OCI-LY3 (cell line): ENCODE data around the gene ARID1B.

Experiments used
- H2AFZ ChIP-seq: fragments of 200-600, 300-600 bp; shearing (Covaris generic); 2 replicates; pipeline ENCODE4 v1.6.0; 2014; ENCODE audit warnings: antibody characterized with exemption, low read depth, low read length
- H3K27ac ChIP-seq: fragments of 200-600, 300-600 bp; sonication (generic); 2 replicates; pipeline ENCODE4 v1.5.1; 2014; ENCODE audit warnings: mild to moderate bottlenecking, low read length, moderate library complexity, mixed read lengths
- H3K27me3 ChIP-seq: fragments of 200-600, 300-600 bp; sonication (generic); 2 replicates; pipeline ENCODE4 v1.6.1; 2014; ENCODE audit warnings: low read depth, low read length, mixed read lengths
- H3K36me3 ChIP-seq: fragments of 200-600, 300-600 bp; sonication (generic); replicated peaks from 2 replicates; pipeline ENCODE3; 2014; ENCODE audit warnings: low read depth, low read length, mixed read lengths
- H3K4me1 ChIP-seq: fragments of 300-600, 200-600 bp; sonication (generic); 2 replicates; pipeline ENCODE4 v1.6.1; 2014; ENCODE audit warnings: low read length, mixed read lengths
- H3K4me2 ChIP-seq: fragments of 200-600, 300-600 bp; sonication (generic); 2 replicates; pipeline ENCODE4 v1.6.1; 2014; ENCODE audit warnings: low read length, mixed read lengths
- H3K4me3 ChIP-seq: fragments of 300-600, 200-600 bp; sonication (generic); 2 replicates; pipeline ENCODE4 v1.5.1; 2014; ENCODE audit warnings: antibody characterized with exemption, mild to moderate bottlenecking, low read length, moderate library complexity
- H3K79me2 ChIP-seq: fragments of 300-600, 200-600 bp; shearing (Covaris generic); 2 replicates; pipeline ENCODE4 v1.6.1; 2014; ENCODE audit warnings: mild to moderate bottlenecking, low read length, mixed read lengths
- H3K9ac ChIP-seq: fragments of 300-600, 200-600 bp; shearing (Covaris generic); 2 replicates; pipeline ENCODE4 v1.6.0; 2014; ENCODE audit warnings: mild to moderate bottlenecking, low read length, moderate library complexity
- H3K9me3 ChIP-seq: fragments of 200-600, 300-600 bp; shearing (Covaris generic); 2 replicates; pipeline ENCODE4 v1.6.1; 2014; ENCODE audit warnings: low read length, mixed read lengths; ENCODE audit not compliant: insufficient read depth
- H4K20me1 ChIP-seq: fragments of 200-600, 300-600 bp; sonication (generic); 2 replicates; pipeline ENCODE4 v1.6.1; 2016; ENCODE audit warnings: low read length, mixed read lengths; ENCODE audit not compliant: insufficient read depth
- CTCF ChIP-seq: fragments of 200-600, 300-600 bp; sonication (generic); IDR thresholded peaks from 2 replicates; pipeline ENCODE4 v1.5.1; 2014; ENCODE audit warnings: antibody characterized with exemption, low read length, low read depth
- EZH2phosphoT487 ChIP-seq: fragments of 200-600 bp; shearing (Covaris generic); IDR thresholded peaks from 2 replicates; pipeline ENCODE4 v1.6.1; 2018; ENCODE audit warnings: antibody characterized with exemption, mixed run types, low read depth

The ARID1B gene

GRCh38 chr6:156839591-156840001, 62.4 kb downstream of the ARID1B start:
- TF ChIP-seq CTCF (no peak), EZH2phosphoT487 (no peak)
- H3K9ac ChIP-seq: no peak overlapping the region
- H3K36me3 ChIP-seq: peaks cover 3% of the 10 kb centered on the region
- H2AFZ ChIP-seq: no peak overlapping the region
- H3K79me2 ChIP-seq: peaks cover 49% of the 10 kb centered on the region
- no peak overlapping the region for H3K27ac ChIP-seq
- no peaks in the 10 kb centered on the region for H3K27me3 ChIP-seq
- no peak overlapping the region for H3K4me2 ChIP-seq
- H4K20me1 ChIP-seq: peaks cover 22% of the 10 kb centered on the region
- no peaks in the 10 kb centered on the region for H3K4me1 ChIP-seq
- H3K9me3 ChIP-seq: no peaks in the 10 kb centered on the region
- H3K4me3 ChIP-seq: no peak overlapping the region

DNA sequence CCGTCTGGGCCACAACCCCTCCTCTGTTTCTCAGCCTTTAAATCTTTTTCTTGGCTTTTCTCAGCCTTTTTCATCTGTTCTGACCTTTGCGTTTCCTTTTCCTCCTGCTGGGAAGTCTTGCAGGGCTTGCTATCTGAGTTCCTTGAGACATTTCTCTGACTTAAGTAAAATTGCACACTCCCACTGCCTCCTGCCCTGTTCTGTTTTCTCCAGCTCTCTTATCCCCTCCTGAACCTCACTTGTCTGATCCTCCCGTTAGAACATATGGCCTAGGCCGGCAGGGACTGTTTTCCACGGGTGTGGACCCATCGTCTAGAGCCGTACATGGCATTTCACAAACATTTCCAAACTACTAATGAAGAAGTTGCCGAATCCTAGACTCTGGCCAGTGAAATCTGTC, 63.0 kb downstream of the ARID1B start:
- no peaks in the 10 kb centered on the region for H3K4me1 ChIP-seq
- no peaks in the 10 kb centered on the region for H3K27me3 ChIP-seq
- no peak overlapping the region for H3K4me3 ChIP-seq
- TF ChIP-seq EZH2phosphoT487: no peak
- TF ChIP-seq CTCF: no peak
- H3K36me3 ChIP-seq: peaks cover 3% of the 10 kb centered on the region
- no peak overlapping the region for H3K27ac ChIP-seq
- H3K4me2 ChIP-seq: no peak overlapping the region
- H3K9ac ChIP-seq: no peak overlapping the region
- peaks cover 52% of the 10 kb centered on the region for H3K79me2 ChIP-seq
- no peak overlapping the region for H2AFZ ChIP-seq
- no peaks in the 10 kb centered on the region for H3K9me3 ChIP-seq
- H4K20me1 ChIP-seq: peaks cover 22% of the 10 kb centered on the region

DNA sequence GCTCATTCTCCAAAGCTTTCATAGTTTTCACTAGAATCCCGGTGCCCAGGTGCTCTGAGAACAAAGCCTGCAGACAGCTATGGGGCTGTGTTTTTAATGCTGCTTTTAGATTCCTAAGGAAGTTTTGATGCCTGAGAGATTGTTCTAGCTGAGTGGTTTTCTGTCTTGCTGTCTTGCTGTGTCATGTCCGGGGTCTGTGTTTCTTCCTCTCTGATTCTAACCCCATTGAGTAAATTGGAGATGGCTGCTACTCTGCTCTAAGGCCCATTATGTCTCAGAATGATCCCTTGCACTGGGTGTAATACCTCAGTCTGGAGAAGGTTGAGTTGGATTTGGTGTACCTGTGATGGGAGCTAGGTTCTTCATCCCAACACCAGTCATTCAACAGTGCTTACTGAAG, 63.4 kb downstream of the ARID1B start:
- Histone ChIP-seq H3K4me3 (no peak overlapping the region), H3K36me3 (peaks cover 3% of the 10 kb centered on the region), H3K27me3 (no peaks in the 10 kb centered on the region), H3K4me2 (no peak overlapping the region), H3K27ac (no peak overlapping the region), H3K79me2 (peaks cover 56% of the 10 kb centered on the region), H3K9me3 (no peaks in the 10 kb centered on the region), H4K20me1 (peaks cover 22% of the 10 kb centered on the region), H2AFZ (no peak overlapping the region), H3K4me1 (peaks cover 2% of the 10 kb centered on the region; the same call in 1 of the 2 replicates), H3K9ac (no peak overlapping the region)
- no peak for TF ChIP-seq EZH2phosphoT487
- TF ChIP-seq CTCF: no peak

- Histone ChIP-seq H3K4me3 (no peak overlapping the region), H2AFZ (no peak overlapping the region), H4K20me1 (peaks cover 24% of the 10 kb centered on the region), H3K9ac (no peak overlapping the region), H3K79me2 (peaks cover 59% of the 10 kb centered on the region), H3K27ac (no peak overlapping the region), H3K36me3 (no peaks in the 10 kb centered on the region), H3K27me3 (no peaks in the 10 kb centered on the region), H3K4me1 (peaks cover 5% of the 10 kb centered on the region; the same call in 1 of the 2 replicates), H3K9me3 (no peaks in the 10 kb centered on the region), H3K4me2 (no peak overlapping the region)
- TF ChIP-seq EZH2phosphoT487 (no peak), CTCF (no peak)
Measured at GRCh38 chr6:156841508-156841907, 64.3 kb downstream of the ARID1B start.
